K562 (cell line): ENCODE measurements around the gene RFWD3. TPM values are rescaled to one million over a fixed set of nuclear protein-coding genes. Genes with fewer than 3 reads are reported as not detected.
A peak's percentile ranks its signal among the peaks of the same experiment; 100 is the strongest.

Experiments
- AFF4 ChIP-seq: sonication (generic); formaldehyde crosslinking; IDR thresholded peaks from 2 replicates; pipeline ENCODE4 v1.8.0; 2023; ENCODE audit warnings: mild to moderate bottlenecking, missing genetic modification reagents
- ARNT ChIP-seq, 2 experiments: fragments of 450-650 bp; IDR thresholded peaks; 2 replicates each; pipeline ENCODE4 v1.6.1; 2016; ENCODE audit warnings: mild to moderate bottlenecking in 1 of 2
- CBFB ChIP-seq: sonication (generic); formaldehyde crosslinking; IDR thresholded peaks from 2 replicates; pipeline ENCODE4 v1.4.0; 2020; ENCODE audit warnings: mild to moderate bottlenecking, missing genetic modification reagents
- CSDE1 ChIP-seq, 2 experiments: fragments of 450-650 bp; IDR thresholded peaks; 2 replicates each; pipeline ENCODE4 v1.6.1; 2016; ENCODE audit warnings: mild to moderate bottlenecking in 1 of 2
- EZH2 ChIP-seq: IDR thresholded peaks from 2 replicates; pipeline ENCODE4 v1.6.1; 2012; ENCODE audit warnings: low read depth, mild to moderate bottlenecking, inconsistent platforms, low read length, borderline replicate concordance
- FOXK1 ChIP-seq: sonication (generic); formaldehyde crosslinking; IDR thresholded peaks from 2 replicates; pipeline ENCODE4 v1.8.0; 2022; ENCODE audit warnings: missing genetic modification reagents, mild to moderate bottlenecking, borderline replicate concordance
- FOXO4 ChIP-seq: fragments of 450-650 bp; formaldehyde crosslinking; IDR thresholded peaks from 2 replicates; pipeline ENCODE4 v1.4.0; 2020; ENCODE audit warnings: mild to moderate bottlenecking, moderate library complexity
- GATAD2A ChIP-seq: fragments of 450-650 bp; IDR thresholded peaks from 2 replicates; pipeline ENCODE4 v1.6.1; 2017
- HDGF ChIP-seq: fragments of 450-650 bp; IDR thresholded peaks from 2 replicates; pipeline ENCODE4 v1.6.1; 2016
- HNRNPK ChIP-seq: fragments of 200-400 bp; formaldehyde crosslinking; IDR thresholded peaks from one replicate; pipeline ENCODE4 v1.6.1; 2018; ENCODE audit warnings: mild to moderate bottlenecking, low read depth, low read length; ENCODE audit not compliant: poor library complexity, severe bottlenecking
- JUND ChIP-seq, 2 experiments: IDR thresholded peaks; 2 replicates in 1 of 2; 3 replicates in 1 of 2; pipeline ENCODE4 v1.6.1; 2011; ENCODE audit warnings: borderline replicate concordance in 2 of 2, low read depth in 2 of 2, low read length in 2 of 2, improper control_type of control experiment in 1 of 2, missing biosample characterization in 1 of 2, missing genetic modification characterization in 1 of 2, missing genetic modification reagents in 1 of 2
- MCM7 ChIP-seq, 2 experiments: fragments of 450-650 bp; IDR thresholded peaks; 2 replicates each; pipeline ENCODE4 v1.6.1; 2016 to 2018
- MTA1 ChIP-seq: fragments of 450-650 bp; IDR thresholded peaks from 2 replicates; pipeline ENCODE4 v1.6.1; 2017; ENCODE audit warnings: borderline replicate concordance
- NEUROD1 ChIP-seq: fragments of 150-350 bp; IDR thresholded peaks from 2 replicates; pipeline ENCODE4 v1.6.1; 2014; ENCODE audit warnings: borderline replicate concordance, low read length, low read depth; ENCODE audit not compliant: partially characterized antibody
- NR2C1 ChIP-seq, 2 experiments: fragments of 450-650 bp; IDR thresholded peaks; 2 replicates each; pipeline ENCODE4 v1.6.1; 2017; ENCODE audit warnings: mild to moderate bottlenecking in 2 of 2, antibody characterized with exemption in 1 of 2, inconsistent platforms in 1 of 2, missing compliant biosample characterization in 1 of 2, missing genetic modification characterization in 1 of 2
- POLR2AphosphoS2 ChIP-seq: IDR thresholded peaks from 2 replicates; pipeline ENCODE4 v1.6.1; 2012; ENCODE audit warnings: low read length, improper control_type of control experiment
- PRMT5 ChIP-seq: sonication (generic); formaldehyde crosslinking; IDR thresholded peaks from 2 replicates; pipeline ENCODE4 v1.5.0; 2020; ENCODE audit warnings: missing genetic modification reagents
- RAD21 ChIP-seq, 2 experiments: fragments of 250-450 bp in 1 of 2; fragments of 450-650 bp in 1 of 2; sonication (Bioruptor Pico) in 1 of 2; formaldehyde crosslinking in 1 of 2; IDR thresholded peaks in 1 of 2; conservative IDR thresholded peaks in 1 of 2; 2 replicates each; pipeline versions ENCODE4 v1.4.0 to v1.8.0; 2020 to 2022; ENCODE audit warnings: mild to moderate bottlenecking in 2 of 2, moderate library complexity in 1 of 2
- TCF7L2 ChIP-seq: fragments of 150-350 bp; IDR thresholded peaks from 2 replicates; pipeline ENCODE4 v1.6.1; 2016; ENCODE audit warnings: low read depth, mild to moderate bottlenecking, low read length, moderate library complexity
- TEAD2 ChIP-seq: fragments of 450-650 bp; IDR thresholded peaks from 2 replicates; pipeline ENCODE4 v1.6.1; 2016; ENCODE audit warnings: missing genetic modification characterization, control low read depth, missing compliant biosample characterization
- TFAM ChIP-seq: fragments of 250-450 bp; sonication (Bioruptor Pico); conservative IDR thresholded peaks from 2 replicates; pipeline ENCODE4 v1.5.0; 2021; ENCODE audit warnings: mild to moderate bottlenecking, moderate library complexity
- ZNF57 ChIP-seq: fragments of 450-650 bp; formaldehyde crosslinking; IDR thresholded peaks from 2 replicates; pipeline ENCODE4 v1.4.0; 2020; ENCODE audit warnings: mild to moderate bottlenecking, moderate library complexity
- polyA plus RNA-seq, 8 experiments: library from polyadenylated mRNA; depleted of rRNA in 4 of 8; stranded (reverse) in 5 of 8; unstranded in 3 of 8; fragments of >200 nt; fragmentation: Nextera tagmentation in 2 of 8; fragmentation: Illumina TruSeq in 1 of 8; extraction: Ambion mirVana in 2 of 8; extraction: Trizol in 1 of 8; gene quantifications; 2 replicates each; pipeline versions ENCODE4 v1.2.1 to v1.2.3, GENCODE V29; 2011 to 2014; ENCODE audit warnings: inconsistent platforms in 1 of 8, missing spikeins in 1 of 8
- total RNA-seq, 7 experiments: library from RNA; depleted of rRNA in 6 of 7; stranded (reverse); fragments of >200 nt in 6 of 7; fragmentation: Illumina TruSeq in 2 of 7; extraction: Trizol in 2 of 7; gene quantifications; 2 replicates each; pipeline versions ENCODE4 v1.2.1 to v1.2.3, GENCODE V29; 2011 to 2021; ENCODE audit warnings: low replicate concordance in 1 of 7
- TF ChIP-seq, protein P1 (sequence below): fragments of 250-450 bp; sonication (Bioruptor Pico); IDR thresholded peaks from 2 replicates; pipeline ENCODE4 v1.8.0; 2021; ENCODE audit warnings: mild to moderate bottlenecking, moderate library complexity

RFWD3 gene
- total and polyA plus RNA-seq, 9 of the 15 experiments (the other 6 are each of a cell fraction or from before 2014, with no cell fraction given), result 20.8 to 121 (median 79.0) TPM

DNA sequence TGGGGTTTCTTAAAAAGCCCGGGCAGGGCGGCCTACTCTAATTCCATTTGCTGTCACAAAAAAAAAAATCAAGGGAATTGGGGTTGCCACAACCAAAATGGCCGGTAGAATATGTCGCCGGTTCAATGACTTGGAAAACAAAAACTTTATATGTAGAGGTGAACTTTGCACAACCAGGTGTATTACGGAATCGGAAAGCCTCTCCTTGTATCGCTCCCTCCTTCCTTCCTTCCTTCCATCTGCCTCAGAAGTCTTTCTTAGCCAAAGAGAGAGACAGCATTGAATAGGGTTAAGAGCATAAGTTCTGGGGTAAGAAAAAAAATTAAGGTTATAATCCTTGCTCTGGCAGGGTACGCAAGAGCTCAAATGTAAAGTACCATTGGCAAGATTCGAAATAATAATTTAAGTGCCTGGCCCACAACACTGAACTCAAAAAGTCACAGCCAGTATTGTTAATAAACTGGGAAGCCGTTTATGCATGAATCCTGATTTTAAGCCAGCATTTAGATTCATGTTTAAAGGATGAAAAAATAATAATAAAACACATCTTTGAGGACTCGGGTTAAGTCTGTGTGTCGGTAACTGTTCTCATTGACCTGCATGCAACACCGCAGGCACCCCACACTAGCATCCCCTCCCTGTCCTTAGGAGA is 59.2 kb downstream of the RFWD3 start (continued):
- TF ChIP-seq NR2C1 (IDR thresholded peaks at IDR 0.05) (peak; percentile 96), NR2C1 (tag; IDR thresholded peaks at IDR 0.05) (peak; percentile 97), HDGF (no peak), AFF4 (CRISPR knock-in tag) (no peak), CBFB (no peak), PRMT5 (CRISPR knock-in tag) (no peak), EZH2 (no peak), FOXO4 (CRISPR knock-in tag) (no peak), NEUROD1 (no peak), GATAD2A (no peak), FOXK1 (CRISPR knock-in tag) (no peak), ZNF57 (CRISPR knock-in tag) (no peak), TCF7L2 (no peak), RAD21 (CRISPR knock-in tag; conservative IDR thresholded peaks at IDR 0.05 in 1 of 2, IDR thresholded peaks at IDR 0.05 in 1 of 2) (no peak), JUND (IDR thresholded peaks at IDR 0.05; ENCODE audit: borderline replicate concordance, low read depth, low read length) (no peak), JUND (tag; IDR thresholded peaks at IDR 0.05; ENCODE audit: borderline replicate concordance, low read depth, low read length) (no peak), POLR2AphosphoS2 (no peak), TEAD2 (tag) (no peak), MTA1 (0 out of 2 replicates have a peak, but pooled peaks have one; percentile 30), TFAM (CRISPR knock-in tag) (no peak), ARNT (IDR thresholded peaks at IDR 0.05) (peak in 1 of 2 experiments; percentile 76; a peak in 2 of 4 replicates), CSDE1 (IDR thresholded peaks at IDR 0.05) (no peak), MCM7 (IDR thresholded peaks at IDR 0.05) (no peak), HNRNPK (no peak)
- TF ChIP-seq, protein P1, sequence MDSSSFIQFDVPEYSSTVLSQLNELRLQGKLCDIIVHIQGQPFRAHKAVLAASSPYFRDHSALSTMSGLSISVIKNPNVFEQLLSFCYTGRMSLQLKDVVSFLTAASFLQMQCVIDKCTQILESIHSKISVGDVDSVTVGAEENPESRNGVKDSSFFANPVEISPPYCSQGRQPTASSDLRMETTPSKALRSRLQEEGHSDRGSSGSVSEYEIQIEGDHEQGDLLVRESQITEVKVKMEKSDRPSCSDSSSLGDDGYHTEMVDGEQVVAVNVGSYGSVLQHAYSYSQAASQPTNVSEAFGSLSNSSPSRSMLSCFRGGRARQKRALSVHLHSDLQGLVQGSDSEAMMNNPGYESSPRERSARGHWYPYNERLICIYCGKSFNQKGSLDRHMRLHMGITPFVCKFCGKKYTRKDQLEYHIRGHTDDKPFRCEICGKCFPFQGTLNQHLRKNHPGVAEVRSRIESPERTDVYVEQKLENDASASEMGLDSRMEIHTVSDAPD, result no peak
